Uterus (tissue), 2 donors: ENCODE data around the gene PSMD8.

Experiments
- CTCF ChIP-seq, 4 experiments: fragments of 200-600 bp in 2 of 4; fragments of 450-650 bp in 2 of 4; sonication (generic) in 2 of 4; IDR thresholded peaks; one replicate each; pipeline ENCODE4 v1.5.1; 2016 to 2019; ENCODE audit warnings: antibody characterized with exemption in 4 of 4, mild to moderate bottlenecking in 2 of 4, moderate library complexity in 1 of 4
- POLR2A ChIP-seq, 2 donors: fragments of 450-650 bp; IDR thresholded peaks; one replicate each; pipeline ENCODE4 v1.6.1; 2016; ENCODE audit warnings: antibody characterized with exemption in 2 of 2, mild to moderate bottlenecking in 1 of 2, moderate library complexity in 1 of 2

- TF ChIP-seq CTCF (IDR thresholded peaks at IDR 0.05), result no peak
- TF ChIP-seq POLR2A (IDR thresholded peaks at IDR 0.05), result no peak
Observed at GRCh38 chr19:38399081-38399480, 24.7 kb downstream of the PSMD8 start.
